ENCODE results near the gene SLFN12.
"Not testable (repeated sequence)": the region's sequence is repeated elsewhere in the genome, so short reads cannot be mapped to it uniquely, and the experiment has no call there.

Gene SLFN12

GRCh38 chr17:35414247-35414646, 18.1 kb downstream of the SLFN12 start:
- DNase-seq (ENCODE audit: low read depth, low spot score) = no peak

GRCh38 chr17:35407531-35407930, 24.8 kb downstream of the SLFN12 start:
- no peak for DNase-seq (ENCODE audit: low read depth, low spot score)

GRCh38 chr17:35406568-35406967, 25.7 kb downstream of the SLFN12 start:
- no peak for DNase-seq (ENCODE audit: low read depth, low spot score)

- DNase-seq (ENCODE audit: low read depth, low spot score) = no peak
Observed at GRCh38 chr17:35404360-35404759, 27.9 kb downstream of the SLFN12 start.

- not testable (repeated sequence) for DNase-seq (ENCODE audit: low read depth, low spot score)
Observed at GRCh38 chr17:35393783-35394182, 38.5 kb downstream of the SLFN12 start.

GRCh38 chr17:35390663-35391062, 41.6 kb downstream of the SLFN12 start:
- no peak for DNase-seq (ENCODE audit: low read depth, low spot score)

- DNase-seq (ENCODE audit: low read depth, low spot score) = no peak
Observed at GRCh38 chr17:35390156-35390555, 42.1 kb downstream of the SLFN12 start.

- DNase-seq (ENCODE audit: low read depth, low spot score) = no peak
Observed at GRCh38 chr17:35387496-35387895, 44.8 kb downstream of the SLFN12 start.

- DNase-seq (ENCODE audit: low read depth, low spot score) = no peak
Observed at GRCh38 chr17:35377706-35378105, 54.6 kb downstream of the SLFN12 start.

- DNase-seq (ENCODE audit: low read depth, low spot score) = no peak
Observed at GRCh38 chr17:35377068-35377467, 55.2 kb downstream of the SLFN12 start.

- DNase-seq (ENCODE audit: low read depth, low spot score) = no peak
Observed at GRCh38 chr17:35376245-35376644, 56.1 kb downstream of the SLFN12 start.

- DNase-seq (ENCODE audit: low read depth, low spot score) = no peak
Observed at GRCh38 chr17:35374766-35375344, 57.4 kb downstream of the SLFN12 start.

GRCh38 chr17:35373984-35374765, 58.1 kb downstream of the SLFN12 start:
- DNase-seq (ENCODE audit: low read depth, low spot score) = no peak

GRCh38 chr17:35373534-35373983, 58.7 kb downstream of the SLFN12 start, which contains the start of gene SLFN11:
Gene SLFN11, minus strand, starts transcription at chr17:35373621. Its CDS starts 9,814 bp downstream, at chr17:35363807.
- peak; percentile 62 for DNase-seq (ENCODE audit: low read depth, low spot score)

- no peak for DNase-seq (ENCODE audit: low read depth, low spot score)
Observed at GRCh38 chr17:35372846-35373533, 59.3 kb downstream of the SLFN12 start.

- DNase-seq (ENCODE audit: low read depth, low spot score) = no peak
Observed at GRCh38 chr17:35371934-35372333, 60.4 kb downstream of the SLFN12 start.

GRCh38 chr17:35368081-35368830, 64.0 kb downstream of the SLFN12 start:
- DNase-seq (ENCODE audit: low read depth, low spot score) = no peak

- no peak for DNase-seq (ENCODE audit: low read depth, low spot score)
Observed at GRCh38 chr17:35361027-35361426, 71.3 kb downstream of the SLFN12 start.

Measured in smooth muscle cell of the brain vasculature (primary cell).